Panc1 (cell line): ENCODE data around the gene CYP51A1. TPM values are rescaled to one million over a fixed set of nuclear protein-coding genes. Genes with fewer than 3 reads are reported as not detected.
"Not testable (repeated sequence)": the region's sequence is repeated elsewhere in the genome, so short reads cannot be mapped to it uniquely, and the experiment has no call there.

Experiments
- ATAC-seq: fragments of 200-7000 bp; cut with Tn5 transposase; 2 replicates; pipeline ENCODE4 v1.9.1; 2020; ENCODE audit warnings: mild to moderate bottlenecking, moderate library complexity
- BruUV-seq: library from RNA; stranded (reverse); fragments of 400-500 nt; replicated peaks from 2 replicates; lab custom pipeline; 2021; lab: Mats Ljungman, UMichigan
- CTCF ChIA-PET: fragments of 300-600 bp; sonication (Branson Sonifier 250); formaldehyde crosslinking; loops from one replicate; lab custom pipeline; 2022; ENCODE audit warnings: antibody characterized with exemption; lab: Charles Lee
- POLR2A ChIA-PET: fragments of 300-600 bp; sonication (Branson Sonifier 250); formaldehyde crosslinking; loops from one replicate; lab custom pipeline; 2022; ENCODE audit warnings: antibody characterized with exemption; lab: Charles Lee
- DNase-seq: peaks from one replicate; pipeline ENCODE4 v3.0.0-alpha.2; 2010; ENCODE audit warnings: low read depth, low spot score
- H3K27ac ChIP-seq: 2 replicates; pipeline ENCODE4 v1.5.1; 2011; ENCODE audit warnings: mild to moderate bottlenecking, low read length, inconsistent platforms
- H3K27me3 ChIP-seq: fragments of 200-500 bp; sonication (Bioruptor generic); 2 replicates; pipeline ENCODE4 v1.6.0; 2014; ENCODE audit warnings: low read length, inconsistent platforms; ENCODE audit not compliant: control insufficient read depth, insufficient read depth
- H3K36me3 ChIP-seq: fragments of 200-500 bp; sonication (Bioruptor generic); 2 replicates; pipeline ENCODE4 v1.5.1; 2014; ENCODE audit warnings: inconsistent platforms, mild to moderate bottlenecking, low read length, moderate library complexity; ENCODE audit not compliant: control insufficient read depth, insufficient read depth
- H3K4me1 ChIP-seq: 2 replicates; pipeline ENCODE4 v1.5.1; 2011; ENCODE audit warnings: inconsistent platforms, mild to moderate bottlenecking, low read length, moderate library complexity; ENCODE audit not compliant: control insufficient read depth, insufficient read depth
- H3K4me3 ChIP-seq, 2 experiments: 2 replicates each; pipeline ENCODE4 v1.5.1; 2011 to 2012; ENCODE audit warnings: low read depth in 2 of 2, low read length in 2 of 2, mild to moderate bottlenecking in 2 of 2, inconsistent platforms in 1 of 2, moderate library complexity in 1 of 2
- H3K9me3 ChIP-seq: fragments of 200-500 bp; sonication (Bioruptor generic); 2 replicates; pipeline ENCODE4 v1.5.1; 2014; ENCODE audit warnings: low read depth, mild to moderate bottlenecking, inconsistent platforms, low read length, moderate library complexity; ENCODE audit not compliant: control insufficient read depth, insufficient read depth
- CTCF ChIP-seq: fragments of 450-650 bp; IDR thresholded peaks from 2 replicates; pipeline ENCODE4 v1.5.1; 2017; ENCODE audit warnings: mild to moderate bottlenecking
- POLR2AphosphoS5 ChIP-seq: IDR thresholded peaks from 2 replicates; pipeline ENCODE4 v1.6.1; 2012; ENCODE audit warnings: mild to moderate bottlenecking, low read depth, low read length, moderate library complexity
- REST ChIP-seq, 2 experiments: IDR thresholded peaks; 2 replicates each; pipeline ENCODE4 v1.6.1; 2011 to 2012; ENCODE audit warnings: low read depth in 2 of 2, control low read depth in 1 of 2, low read length in 1 of 2, mild to moderate bottlenecking in 1 of 2, moderate library complexity in 1 of 2; ENCODE audit not compliant: insufficient read depth in 1 of 2
- SIN3A ChIP-seq: IDR thresholded peaks from 2 replicates; pipeline ENCODE4 v1.6.1; 2012; ENCODE audit warnings: low read depth, mild to moderate bottlenecking, low read length, moderate library complexity, borderline replicate concordance; ENCODE audit not compliant: insufficient read depth
- TCF7L2 ChIP-seq: IDR thresholded peaks from 2 replicates; pipeline ENCODE4 v1.6.1; 2011; ENCODE audit warnings: mild to moderate bottlenecking, low read depth, low read length, inconsistent platforms
- in situ Hi-C: cut with HindIII; loops from 2 replicates; pipeline ENCODE4 v1.10.0; 2016; ENCODE audit warnings: low sequenced_read_pairs, low pct_unique_long_range_greater_than_20kb
- intact Hi-C: fragments of 100-400 bp; cut with micrococcal nuclease; formaldehyde crosslinking; loops from one replicate; pipeline ENCODE4 v1.10.0; 2022; ENCODE audit not compliant: unreplicated experiment
- total RNA-seq: library from RNA; stranded (reverse); gene quantifications from one replicate; pipeline ENCODE4 v1.2.1, GENCODE V29; 2021; ENCODE audit not compliant: unreplicated experiment

The CYP51A1 gene
- total RNA-seq, 1 experiment from 2014 or later: 131 TPM

- BruUV-seq: no TSS peak
- no peaks in the 10 kb centered on the region for H3K4me1 ChIP-seq
- TF ChIP-seq TCF7L2: no peak
- no peak overlapping the region for H3K4me3 ChIP-seq
- CTCF ChIA-PET: no interaction called here
- no peaks in the 10 kb centered on the region; the same call in 1 of the 2 replicates for H3K27me3 ChIP-seq
- no peak overlapping the region for H3K27ac ChIP-seq
- no peak for DNase-seq
- intact Hi-C loops (no loop called here), in situ Hi-C loops (no loop called here)
- no peaks in the 10 kb centered on the region for H3K36me3 ChIP-seq
- H3K9me3 ChIP-seq: no peaks in the 10 kb centered on the region
- POLR2A ChIA-PET: no interaction called here
- ATAC-seq: no peak
Observed at GRCh38 chr7:92149736-92150239, 15.5 kb upstream of the CYP51A1 start.

- BruUV-seq, POLR2A ChIA-PET, H3K4me3 ChIP-seq, ATAC-seq, intact Hi-C loops, H3K36me3 ChIP-seq, H3K4me1 ChIP-seq, DNase-seq, H3K9me3 ChIP-seq, in situ Hi-C loops, CTCF ChIA-PET, H3K27ac ChIP-seq, H3K27me3 ChIP-seq: not testable (repeated sequence)
Observed at GRCh38 chr7:92143192-92143880, 9.1 kb upstream of the CYP51A1 start.

- H3K4me3 ChIP-seq, ATAC-seq, intact Hi-C loops, POLR2A ChIA-PET, H3K27me3 ChIP-seq, H3K27ac ChIP-seq, DNase-seq, H3K4me1 ChIP-seq, H3K9me3 ChIP-seq, in situ Hi-C loops, CTCF ChIA-PET, BruUV-seq, H3K36me3 ChIP-seq: not testable (repeated sequence)
Observed at GRCh38 chr7:92142791-92143190, 8.5 kb upstream of the CYP51A1 start.

GRCh38 chr7:92141161-92141560, 6.9 kb upstream of the CYP51A1 start:
- POLR2A ChIA-PET: no interaction called here
- Histone ChIP-seq H3K4me3 (no peak overlapping the region), H3K27ac (no peak overlapping the region), H3K27me3 (no peaks in the 10 kb centered on the region), H3K9me3 (no peaks in the 10 kb centered on the region), H3K36me3 (no peaks in the 10 kb centered on the region), H3K4me1 (no peaks in the 10 kb centered on the region; the same call in 1 of the 2 replicates)
- TF ChIP-seq REST (IDR thresholded peaks at IDR 0.05; ENCODE audit: insufficient read depth in 1 of 2, low read depth in 2 of 2, low read length in 1 of 2) (no peak), CTCF (no peak), POLR2AphosphoS5 (no peak), TCF7L2 (no peak), SIN3A (no peak)
- intact Hi-C loops: no loop called here
- ATAC-seq (no peak), DNase-seq (no peak)
- CTCF ChIA-PET: no interaction called here
- in situ Hi-C loops: no loop called here
- BruUV-seq: no TSS peak
